GM18951 (cell line): ENCODE measurements around the gene GPC5.
"Not testable (repeated sequence)": the region's sequence is repeated elsewhere in the genome, so short reads cannot be mapped to it uniquely, and the experiment has no call there.

Experiments used
- POLR2A ChIP-seq: IDR thresholded peaks from 4 replicates; pipeline ENCODE4 v1.6.1; 2011; ENCODE audit warnings: mild to moderate bottlenecking; ENCODE audit not compliant: insufficient read length, insufficient read depth; ENCODE audit errors: extremely low read depth
- in situ Hi-C: fragments of 300-500 bp; cut with MboI; formaldehyde crosslinking; loops from one replicate; pipeline ENCODE4 v1.12.0; 2022; ENCODE audit warnings: low sequenced_read_pairs, mixed read lengths, inconsistent platforms; ENCODE audit not compliant: unreplicated experiment

Gene GPC5

GRCh38 chr13:92436924-92437323 lies 1038.5 kb downstream of the GPC5 start:
- no peak for TF ChIP-seq POLR2A
- in situ Hi-C loops: no loop called here

GRCh38 chr13:92444244-92444643 lies 1045.8 kb downstream of the GPC5 start:
- in situ Hi-C loops: no loop called here
- TF ChIP-seq POLR2A: no peak

GRCh38 chr13:92451060-92451459 lies 1052.6 kb downstream of the GPC5 start:
- no peak for TF ChIP-seq POLR2A

GRCh38 chr13:92452840-92453239 lies 1054.4 kb downstream of the GPC5 start:
- no peak for TF ChIP-seq POLR2A
- in situ Hi-C loops: no loop called here

More at GRCh38 chr13:92451060-92451459, 1052.6 kb downstream of the GPC5 start:
- in situ Hi-C loops: no loop called here

- in situ Hi-C loops: no loop called here
- TF ChIP-seq POLR2A: no peak
Measured at GRCh38 chr13:92459306-92459705, 1060.9 kb downstream of the GPC5 start.

- TF ChIP-seq POLR2A: no peak
- in situ Hi-C loops: no loop called here
Measured at GRCh38 chr13:92460479-92460878, 1062.1 kb downstream of the GPC5 start.

- no peak for TF ChIP-seq POLR2A
- in situ Hi-C loops: no loop called here
Measured at GRCh38 chr13:92461402-92461801, 1063.0 kb downstream of the GPC5 start.

GRCh38 chr13:92461831-92462230 lies 1063.4 kb downstream of the GPC5 start:
- in situ Hi-C loops: no loop called here

GRCh38 chr13:92463134-92463533 lies 1064.7 kb downstream of the GPC5 start:
- TF ChIP-seq POLR2A: no peak
- in situ Hi-C loops: no loop called here

More at GRCh38 chr13:92461831-92462230, 1063.4 kb downstream of the GPC5 start:
- TF ChIP-seq POLR2A: no peak

- in situ Hi-C loops: no loop called here
Measured at GRCh38 chr13:92473765-92474475, 1075.5 kb downstream of the GPC5 start.

GRCh38 chr13:92480387-92480786 lies 1082.0 kb downstream of the GPC5 start:
- no peak for TF ChIP-seq POLR2A
- in situ Hi-C loops: no loop called here

More at GRCh38 chr13:92473765-92474475, 1075.5 kb downstream of the GPC5 start:
- TF ChIP-seq POLR2A: no peak

GRCh38 chr13:92482790-92483189 lies 1084.4 kb downstream of the GPC5 start:
- in situ Hi-C loops: not testable (repeated sequence)

- in situ Hi-C loops: no loop called here
- no peak for TF ChIP-seq POLR2A
Measured at GRCh38 chr13:92483894-92484293, 1085.5 kb downstream of the GPC5 start.

GRCh38 chr13:92487238-92487637 lies 1088.8 kb downstream of the GPC5 start:
- in situ Hi-C loops: no loop called here
- TF ChIP-seq POLR2A: no peak
